ENCODE measurements around the gene GPRC5B.

GPRC5B gene

DNA sequence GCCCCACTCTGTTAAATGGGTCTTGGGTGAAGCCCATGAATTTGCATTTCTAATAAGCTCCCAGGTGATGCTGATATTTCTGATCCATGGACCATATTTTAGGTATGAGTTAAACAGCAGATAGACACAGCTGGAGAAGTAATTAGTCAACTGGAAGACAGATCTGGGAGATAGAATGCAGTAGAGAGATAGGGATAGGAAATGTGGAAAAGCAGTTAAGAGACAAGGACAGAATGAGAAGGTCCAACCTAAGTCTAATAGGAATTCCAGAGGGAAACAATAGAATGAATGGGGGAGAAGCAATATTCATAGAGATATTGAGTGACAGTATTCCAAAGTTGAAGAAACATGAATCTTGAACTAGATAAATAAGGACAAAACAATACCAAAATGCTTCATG is 71.7 kb downstream of the GPRC5B start:
- DNase-seq = no peak
- TF ChIP-seq GATA1 (IDR thresholded peaks at IDR 0.05; ENCODE audit: low read depth, low read length) (no peak), POLR2A (IDR thresholded peaks at IDR 0.05; ENCODE audit: low read length) (no peak)

DNA sequence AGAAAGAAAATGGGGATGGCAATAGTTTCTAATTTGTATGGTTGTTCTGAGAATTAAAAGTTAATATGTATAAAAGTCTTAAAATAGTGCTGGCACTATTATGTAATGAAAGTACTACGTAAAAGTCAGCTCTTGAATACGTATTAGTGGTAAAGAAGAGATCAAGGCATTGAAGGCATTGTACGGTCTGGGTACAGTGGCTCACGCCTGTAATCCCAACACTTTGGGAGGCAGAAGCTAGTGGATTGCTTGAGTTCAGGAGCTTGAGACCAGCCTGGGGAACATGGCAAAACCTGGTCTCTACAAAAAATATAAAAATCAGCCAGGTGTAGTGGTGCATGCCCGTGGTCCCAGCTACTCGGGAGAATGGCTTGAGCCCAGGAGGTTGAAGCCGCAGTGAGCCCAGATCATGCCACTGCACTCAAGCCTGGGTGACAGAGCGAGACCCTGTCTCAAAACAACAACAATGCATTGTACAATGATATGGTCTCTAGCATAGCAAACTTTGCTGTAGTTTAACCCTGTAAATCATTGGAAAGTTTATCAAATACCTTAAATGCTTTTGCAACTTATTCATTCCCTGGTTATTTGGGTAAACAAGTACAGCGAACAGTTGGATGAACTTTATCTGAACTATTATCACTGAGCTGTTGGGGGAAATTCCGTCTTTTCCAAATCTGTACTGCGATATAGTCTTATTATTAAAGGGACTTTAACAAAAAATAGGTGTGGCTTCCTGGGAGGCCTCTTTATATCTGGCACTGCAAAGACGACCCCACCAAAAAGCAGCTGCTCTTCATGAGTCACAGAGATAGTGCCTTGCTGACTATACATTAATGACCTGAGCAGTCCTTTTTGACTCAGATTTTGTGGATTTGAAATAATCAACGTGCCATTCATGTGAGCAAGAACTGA is 73.6 kb downstream of the GPRC5B start:
- no peak for TF ChIP-seq POLR2A (IDR thresholded peaks at IDR 0.05; ENCODE audit: low read length)
- TF ChIP-seq GATA1 (IDR thresholded peaks at IDR 0.05; ENCODE audit: low read depth, low read length) = no peak
- DNase-seq = peak; percentile 12 to 16

DNA sequence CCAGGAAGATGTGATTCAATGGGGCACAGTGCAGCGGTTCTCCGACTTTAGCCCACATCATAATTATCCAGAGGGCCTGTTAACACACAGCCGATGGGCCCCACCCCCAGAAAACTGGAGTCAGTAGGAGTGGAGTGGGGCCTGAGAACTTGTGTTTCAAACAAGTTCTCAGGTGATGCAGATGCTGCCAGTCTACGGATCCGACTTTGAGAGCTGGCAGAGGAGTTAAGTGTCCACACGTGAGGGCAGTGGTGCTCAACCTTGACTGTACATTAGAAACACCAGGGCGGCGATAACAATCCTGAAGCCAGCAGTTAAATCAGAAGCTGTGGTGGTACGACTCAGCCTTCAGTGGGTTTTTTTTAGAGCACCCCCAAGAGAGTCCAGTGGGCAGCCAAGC is 75.0 kb downstream of the GPRC5B start:
- TF ChIP-seq GATA1 (IDR thresholded peaks at IDR 0.05; ENCODE audit: low read depth, low read length) (no peak), POLR2A (IDR thresholded peaks at IDR 0.05; ENCODE audit: low read length) (no peak)
- no peak for DNase-seq

GRCh38 chr16:19809121-19809635 is 75.5 kb downstream of the GPRC5B start:
- DNase-seq = no peak
- TF ChIP-seq GATA1 (IDR thresholded peaks at IDR 0.05; ENCODE audit: low read depth, low read length) (no peak), POLR2A (IDR thresholded peaks at IDR 0.05; ENCODE audit: low read length) (no peak)

GRCh38 chr16:19808061-19808641 is 76.5 kb downstream of the GPRC5B start:
- DNase-seq = no peak
- no peak for TF ChIP-seq POLR2A (IDR thresholded peaks at IDR 0.05; ENCODE audit: low read length)
- no peak for TF ChIP-seq GATA1 (IDR thresholded peaks at IDR 0.05; ENCODE audit: low read depth, low read length)
